Pancreas (tissue), 10 donors: ENCODE data around the gene NOX5. TPM values are rescaled to one million over a fixed set of nuclear protein-coding genes. Genes with fewer than 3 reads are reported as not detected.

ENCODE experiments used
- ATAC-seq, 4 donors: fragments of 200-7000 bp; cut with Tn5 transposase; one replicate each; pipeline versions ENCODE4 v1.8.0 to v1.9.1; 2020; ENCODE audit warnings: mild to moderate bottlenecking in 4 of 4, moderate library complexity in 4 of 4
- DNase-seq, 6 donors: peaks; one replicate each; pipeline ENCODE4 v3.0.0-alpha.2; 2020
- FAIRE-seq: peaks from 2 replicates; lab custom pipeline; 2012; peaks lifted over from hg19 to GRCh38; lab: Jason Lieb, UNC
- H3K27ac ChIP-seq, 4 donors: fragments of 200-600 bp; sonication (generic); 1 replicate in 3 of 4; 2 replicates in 1 of 4; pipeline versions ENCODE4 v1.5.0 to v1.8.0; 2020
- H3K27me3 ChIP-seq, 4 donors: fragments of 200-600 bp; one replicate each; pipeline ENCODE4 v1.8.0; 2021
- H3K36me3 ChIP-seq, 3 donors: fragments of 200-600 bp; sonication (generic) in 1 of 3; one replicate each; pipeline versions ENCODE4 v1.5.0 to v1.8.0; 2020 to 2021
- H3K4me1 ChIP-seq, 3 donors: fragments of 200-600 bp; one replicate each; pipeline ENCODE4 v1.8.0; 2021
- H3K4me3 ChIP-seq, 4 donors: fragments of 200-600 bp; sonication (generic) in 2 of 4; one replicate each; pipeline versions ENCODE4 v1.5.0 to v1.8.0; 2020 to 2021
- H3K9me3 ChIP-seq, 4 donors: fragments of 200-600 bp; one replicate each; pipeline ENCODE4 v1.8.0; 2021
- WGBS, 2 donors: extraction: QIAGEN DNeasy Blood & Tissue Kit; methylation state at CpG; one replicate each; pipeline ENCODE4 v1.1.7; 2013; 5-methylcytosine and 5-hydroxymethylcytosine counted together
- intact Hi-C, 3 donors: fragments of 100-400 bp; cut with DNase I; formaldehyde crosslinking; loops; one replicate each; pipeline versions ENCODE4 v1.11.1 to v1.14.2; 2022
- polyA plus RNA-seq, 2 donors: library from polyadenylated mRNA; stranded (reverse); fragments of 200-250 nt; gene quantifications; one replicate each; pipeline ENCODE4 v1.2.3, GENCODE V29; 2013
- total RNA-seq, 6 donors: library from RNA; stranded (reverse); fragmentation: NEBNext Ultra II Directional in 4 of 6; extraction: Animal tissue kit (Norgen Biotek cat#: 25700) in 4 of 6; gene quantifications; one replicate each; pipeline versions ENCODE4 v1.2.1 to v1.2.4, GENCODE V29; 2021 to 2023
- TF ChIP-seq, protein P1 (sequence below), 4 donors: fragments of 200-600 bp; sonication (generic) in 3 of 4; IDR thresholded peaks; one replicate each; pipeline versions ENCODE4 v1.5.0 to v1.8.0; 2021; ENCODE audit warnings: antibody characterized with exemption in 4 of 4
- donor health status: healthy with polysubstance abuse.
- donor health status: DM: no; HTN: no; CAD: no; lungs with moderate emphysema.
- donor health status: DM: no; HTN: no; CAD: no.
- donor health status: control.
- donor health status: control.
- donor health status: Bipolar disorder and iron deficiency.
- donor health status: DM: yes; HTN: yes; CAD: no.
- donor health status: DM: no; HTN: no; CAD: no.
- donor health status: DM: no; HTN: no; CAD: no.
- donor health status: DM: yes; HTN: yes; CAD: no.

The NOX5 gene
- total and polyA plus RNA-seq, 8 donors, result 0.04 to 0.26 (median 0.12) TPM; not detected in 3

DNA sequence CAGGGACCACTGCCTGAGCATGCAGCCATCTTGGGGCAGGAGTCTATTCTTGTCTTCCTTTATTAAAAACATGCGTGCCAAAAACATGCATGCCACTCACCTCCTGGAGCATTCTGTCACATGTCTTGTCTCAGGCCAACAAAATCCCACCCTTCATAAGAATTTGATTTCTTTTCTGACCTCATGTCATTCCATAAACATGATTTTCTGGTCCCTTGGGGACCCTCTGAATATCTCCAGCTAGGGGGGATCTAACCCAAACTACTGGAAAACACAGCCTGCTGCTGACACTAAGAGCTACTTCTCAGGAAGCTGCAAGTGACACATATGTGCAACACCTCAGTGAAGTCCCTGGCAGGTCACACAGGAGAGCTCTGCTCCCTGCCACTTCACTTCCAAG is 26.8 kb upstream of the NOX5 start:
- no peaks in the 10 kb centered on the region for H3K27me3 ChIP-seq
- H3K4me1 ChIP-seq, result no peaks in the 10 kb centered on the region
- ATAC-seq, result no peak
- H3K36me3 ChIP-seq, result no peaks in the 10 kb centered on the region
- no peak overlapping the region for H3K4me3 ChIP-seq
- intact Hi-C loops, result no loop called here
- WGBS, 2 donors, result 48 to 92% methylated on average over 1 of the region's 1 CpG
- TF ChIP-seq, protein P1, sequence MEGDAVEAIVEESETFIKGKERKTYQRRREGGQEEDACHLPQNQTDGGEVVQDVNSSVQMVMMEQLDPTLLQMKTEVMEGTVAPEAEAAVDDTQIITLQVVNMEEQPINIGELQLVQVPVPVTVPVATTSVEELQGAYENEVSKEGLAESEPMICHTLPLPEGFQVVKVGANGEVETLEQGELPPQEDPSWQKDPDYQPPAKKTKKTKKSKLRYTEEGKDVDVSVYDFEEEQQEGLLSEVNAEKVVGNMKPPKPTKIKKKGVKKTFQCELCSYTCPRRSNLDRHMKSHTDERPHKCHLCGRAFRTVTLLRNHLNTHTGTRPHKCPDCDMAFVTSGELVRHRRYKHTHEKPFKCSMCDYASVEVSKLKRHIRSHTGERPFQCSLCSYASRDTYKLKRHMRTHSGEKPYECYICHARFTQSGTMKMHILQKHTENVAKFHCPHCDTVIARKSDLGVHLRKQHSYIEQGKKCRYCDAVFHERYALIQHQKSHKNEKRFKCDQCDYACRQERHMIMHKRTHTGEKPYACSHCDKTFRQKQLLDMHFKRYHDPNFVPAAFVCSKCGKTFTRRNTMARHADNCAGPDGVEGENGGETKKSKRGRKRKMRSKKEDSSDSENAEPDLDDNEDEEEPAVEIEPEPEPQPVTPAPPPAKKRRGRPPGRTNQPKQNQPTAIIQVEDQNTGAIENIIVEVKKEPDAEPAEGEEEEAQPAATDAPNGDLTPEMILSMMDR (IDR thresholded peaks at IDR 0.05), result no peak
- H3K27ac ChIP-seq, result no peak overlapping the region
- no peaks in the 10 kb centered on the region for H3K9me3 ChIP-seq
- DNase-seq, result no peak
- FAIRE-seq, result no peak

DNA sequence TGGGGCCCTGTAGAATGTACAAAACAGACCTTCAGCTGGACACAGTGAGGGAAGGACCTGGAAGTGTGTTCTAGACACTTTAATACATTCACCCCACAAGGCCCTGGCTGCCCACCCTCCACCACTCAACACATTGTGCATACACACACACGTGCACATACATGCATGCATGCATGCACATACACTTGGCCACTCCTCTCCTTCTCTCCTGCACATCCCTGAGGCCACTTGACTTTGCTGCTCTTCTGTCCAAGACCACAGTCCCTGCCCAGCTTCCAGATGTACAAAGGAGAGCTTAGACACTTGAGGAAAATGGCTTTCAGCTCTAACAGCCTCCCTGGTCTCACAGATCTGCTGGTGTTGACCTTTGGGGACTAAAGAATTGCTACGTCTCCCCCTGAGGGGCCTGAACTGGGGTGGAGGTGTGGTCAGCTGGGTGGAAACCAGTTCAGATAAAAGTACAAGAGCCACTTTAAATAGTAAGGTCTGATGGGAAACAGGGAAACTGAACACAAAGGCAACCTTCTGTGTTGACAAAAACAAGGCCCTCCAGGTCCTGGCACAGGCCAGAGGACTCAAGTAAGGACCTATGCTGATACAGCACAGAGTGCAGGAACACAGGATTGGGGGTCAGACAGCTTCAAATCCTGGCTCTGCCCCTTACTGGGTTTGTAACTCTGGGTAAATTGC is 24.8 kb upstream of the NOX5 start:
- WGBS, 2 donors, result 84 to 87% methylated on average over 2 of the region's 2 CpGs
- no peak for DNase-seq
- H3K9me3 ChIP-seq, result no peaks in the 10 kb centered on the region
- intact Hi-C loops, result no loop called here
- H3K4me1 ChIP-seq, result no peaks in the 10 kb centered on the region
- FAIRE-seq, result no peak
- no peaks in the 10 kb centered on the region for H3K36me3 ChIP-seq
- H3K27ac ChIP-seq, result no peak overlapping the region
- ATAC-seq, result no peak
- no peaks in the 10 kb centered on the region for H3K27me3 ChIP-seq
- TF ChIP-seq, protein P1 (IDR thresholded peaks at IDR 0.05), result no peak
- no peak overlapping the region for H3K4me3 ChIP-seq

DNA sequence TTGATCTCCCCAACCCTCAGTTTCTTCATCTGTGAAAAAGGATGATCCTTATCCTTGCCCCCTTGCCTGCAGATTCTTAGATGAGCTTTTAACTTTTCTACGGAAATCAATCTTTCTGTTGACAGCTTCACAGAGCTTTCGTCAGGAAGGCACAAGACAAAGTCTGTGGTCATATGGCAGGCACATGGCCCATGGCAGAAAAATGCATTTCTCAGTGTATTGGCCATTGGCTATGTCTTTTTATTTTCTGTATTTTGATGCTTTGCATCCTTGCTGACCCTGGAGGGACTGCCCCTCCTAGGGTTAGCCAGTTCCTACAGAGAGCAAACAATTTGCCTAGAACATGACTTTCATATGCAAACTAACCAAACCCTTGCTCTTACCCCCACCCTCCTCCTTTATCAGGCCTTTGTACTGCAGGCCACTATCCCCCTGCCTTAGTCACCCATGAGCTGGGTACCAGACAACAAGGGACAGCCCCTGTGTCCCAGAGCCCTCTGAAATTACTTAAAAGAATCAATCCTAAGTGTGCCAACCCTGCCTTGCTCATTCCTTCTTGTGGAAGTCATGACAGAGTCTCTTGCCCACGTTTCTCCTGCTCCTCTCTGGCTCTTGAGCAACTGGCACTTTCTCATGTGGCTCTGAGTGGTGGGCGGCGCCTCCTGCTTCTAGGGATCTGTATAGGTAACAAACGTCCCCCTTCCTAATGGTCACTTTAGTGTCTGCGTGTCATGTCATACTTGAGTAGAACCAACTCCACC is 24.1 kb upstream of the NOX5 start:
- no peaks in the 10 kb centered on the region for H3K9me3 ChIP-seq
- H3K36me3 ChIP-seq, result no peaks in the 10 kb centered on the region
- ATAC-seq (no peak), FAIRE-seq (no peak), DNase-seq (no peak)
- H3K27ac ChIP-seq, result no peak overlapping the region
- TF ChIP-seq, protein P1 (IDR thresholded peaks at IDR 0.05), result no peak
- WGBS, 2 donors, result 81 to 82% methylated on average over 7 of the region's 7 CpGs
- no peaks in the 10 kb centered on the region for H3K27me3 ChIP-seq
- H3K4me1 ChIP-seq, result no peaks in the 10 kb centered on the region
- H3K4me3 ChIP-seq, result no peak overlapping the region
- intact Hi-C loops, result no loop called here

DNA sequence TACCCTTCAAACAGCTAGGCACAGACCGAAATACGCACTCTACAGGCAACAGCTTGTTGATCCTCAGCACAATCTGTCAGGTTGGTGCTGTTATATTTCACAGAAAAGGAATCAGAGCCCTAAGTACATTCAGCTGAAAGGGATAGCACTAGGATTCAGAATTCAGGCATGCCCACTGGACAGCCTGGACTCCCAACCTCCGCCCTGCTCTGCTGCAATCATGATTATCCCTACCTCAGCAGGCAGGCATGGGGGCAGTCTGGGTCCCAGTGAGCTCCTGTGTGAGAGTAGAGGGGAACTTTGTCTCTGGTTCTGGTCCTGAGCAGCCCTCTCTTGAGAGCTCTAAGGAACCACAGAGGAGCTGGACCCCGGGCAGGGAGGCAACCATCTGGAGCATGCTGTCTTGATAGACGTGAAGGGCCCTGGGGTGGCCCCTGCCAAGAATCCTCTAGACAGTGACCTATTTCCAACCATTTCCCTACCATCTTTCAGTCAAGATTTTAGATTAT is 23.4 kb upstream of the NOX5 start:
- WGBS, 2 donors, result 85 to 88% methylated on average over 5 of the region's 5 CpGs
- H3K36me3 ChIP-seq, result no peaks in the 10 kb centered on the region
- H3K9me3 ChIP-seq, result no peaks in the 10 kb centered on the region
- intact Hi-C loops, result no loop called here
- TF ChIP-seq, protein P1 (IDR thresholded peaks at IDR 0.05), result no peak
- no peaks in the 10 kb centered on the region for H3K4me1 ChIP-seq
- H3K4me3 ChIP-seq, result no peak overlapping the region
- no peak for DNase-seq
- no peak for ATAC-seq
- H3K27me3 ChIP-seq, result no peaks in the 10 kb centered on the region
- no peak overlapping the region for H3K27ac ChIP-seq
- FAIRE-seq, result no peak
